ENCODE results near the gene ZFHX2.
"Not testable (repeated sequence)": the region's sequence is repeated elsewhere in the genome, so short reads cannot be mapped to it uniquely, and the experiment has no call there.

ZFHX2 gene

GRCh38 chr14:23551266-23552028, at the start of gene ZFHX2:
Gene ZFHX2, minus strand, starts transcription at chr14:23551765. Its CDS starts 16,440 bp downstream, at chr14:23535325.
- peak; percentile 79 for DNase-seq

DNA sequence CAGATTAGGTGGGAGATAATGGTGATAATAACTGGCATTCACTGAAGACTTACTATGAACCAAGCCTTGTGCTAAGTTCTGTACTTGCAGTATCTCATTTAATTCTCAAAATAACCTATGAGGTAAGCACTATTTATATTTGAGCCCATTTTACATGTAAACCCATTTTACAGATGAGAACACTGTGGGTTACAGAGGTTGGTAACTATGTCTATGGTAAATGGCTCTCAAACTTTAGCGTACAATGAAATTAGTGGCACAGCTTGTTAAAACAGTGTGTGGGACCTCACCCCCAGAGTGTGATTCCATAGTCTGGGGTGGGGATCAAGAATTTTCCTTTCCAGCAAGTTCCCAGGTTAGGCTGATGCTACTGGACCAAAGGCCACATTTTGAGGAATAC, 49.2 kb upstream of the ZFHX2 start:
- no peak for DNase-seq

DNA sequence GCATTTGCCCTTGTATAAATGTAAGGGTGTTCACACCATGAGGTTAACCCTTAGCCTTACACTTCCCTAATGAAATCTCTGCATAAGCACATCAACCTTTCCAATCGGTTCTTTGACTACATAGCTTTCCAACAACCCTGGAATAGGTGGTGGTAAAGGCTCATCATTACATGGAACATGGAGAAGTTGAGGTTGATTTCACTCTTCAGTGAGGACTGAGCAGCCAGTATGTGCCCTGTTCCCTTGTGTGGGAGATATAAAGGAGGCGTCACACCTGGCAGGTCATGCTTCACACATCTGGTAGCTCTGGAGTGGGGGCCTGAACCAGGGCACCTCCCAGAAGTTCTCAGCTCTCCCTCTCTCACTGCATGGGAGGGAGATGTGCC, 48.8 kb upstream of the ZFHX2 start:
- no peak for DNase-seq

DNA sequence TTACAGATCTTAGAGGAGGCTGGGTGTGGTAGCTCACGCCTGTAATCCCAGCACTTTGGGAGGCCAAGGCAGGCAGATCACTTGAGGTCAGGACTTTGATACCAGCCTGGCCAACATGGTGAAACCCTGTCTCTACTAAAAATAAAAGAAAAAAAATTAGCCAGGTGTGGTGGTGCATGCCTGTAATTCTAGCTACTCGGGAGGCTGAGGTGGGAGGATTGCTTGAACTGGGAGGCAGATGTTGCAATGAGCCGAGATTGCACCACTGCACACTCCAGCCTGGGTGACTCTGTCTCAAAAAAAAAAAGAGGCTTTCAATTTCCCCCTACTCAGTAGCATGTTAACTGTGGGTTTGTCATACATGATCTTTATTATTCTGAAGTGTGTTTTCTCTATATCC, 42.6 kb upstream of the ZFHX2 start:
- not testable (repeated sequence) for DNase-seq

DNA sequence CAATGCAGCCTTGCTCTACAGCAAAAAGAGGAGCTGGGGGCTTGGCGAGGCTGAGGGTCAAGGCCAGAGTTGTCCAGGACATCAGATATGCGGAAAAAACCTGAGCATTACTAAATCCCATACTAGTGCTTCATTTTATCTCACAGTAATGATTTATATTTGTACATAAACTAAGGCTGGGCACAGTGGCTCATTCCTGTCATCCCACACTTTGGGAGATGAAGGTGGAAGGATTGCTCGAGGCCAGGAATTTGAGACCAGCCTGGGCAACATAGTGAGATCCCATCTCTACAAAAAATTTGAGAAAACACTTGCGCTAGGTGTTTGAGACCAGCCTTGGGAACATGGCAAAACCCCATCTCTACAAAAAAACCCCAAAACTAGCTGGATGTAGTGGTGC, 38.6 kb upstream of the ZFHX2 start:
- DNase-seq, result no peak

GRCh38 chr14:23589606-23590005, 38.0 kb upstream of the ZFHX2 start:
- DNase-seq, result no peak

GRCh38 chr14:23588884-23589598, 37.5 kb upstream of the ZFHX2 start:
- peak; percentile 83 for DNase-seq

DNA sequence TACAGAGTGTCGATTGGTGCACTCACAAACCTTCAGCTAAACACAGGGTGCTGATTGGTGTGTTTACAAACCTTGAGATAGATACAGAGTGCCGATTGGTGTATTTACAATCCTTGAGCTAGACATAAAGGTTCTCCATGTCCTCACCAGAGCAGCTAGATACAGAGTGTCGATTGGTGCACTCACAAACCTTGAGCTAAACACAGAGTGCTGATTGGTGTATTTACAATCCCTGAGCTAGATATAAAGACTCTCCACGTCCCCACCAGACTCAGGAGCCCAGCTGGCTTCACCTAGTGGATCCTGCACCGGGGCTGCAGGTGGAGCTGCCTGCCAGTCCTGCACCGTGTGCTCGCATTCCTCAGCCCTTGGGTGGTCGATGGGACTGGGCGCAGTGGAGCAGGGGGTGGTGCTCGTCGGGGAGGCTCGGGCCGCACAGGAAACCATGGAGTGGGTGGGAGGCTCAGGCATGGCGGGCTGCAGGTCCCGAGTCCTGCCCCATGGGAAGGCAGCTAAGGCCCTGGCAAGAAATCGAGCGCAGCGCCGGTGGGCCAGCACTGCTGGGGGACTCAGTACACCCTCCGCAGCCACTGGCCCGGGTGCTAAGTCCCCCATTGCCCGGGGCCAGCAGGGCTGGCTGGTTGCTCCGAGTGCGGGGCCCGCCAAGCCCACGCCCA, 33.1 kb upstream of the ZFHX2 start:
- not testable (repeated sequence) for DNase-seq

GRCh38 chr14:23583761-23584526, 32.4 kb upstream of the ZFHX2 start:
- not testable (repeated sequence) for DNase-seq

GRCh38 chr14:23582906-23583760, 31.6 kb upstream of the ZFHX2 start:
- DNase-seq, result no peak

- DNase-seq, result no peak
Measured at GRCh38 chr14:23580948-23581281, 29.4 kb upstream of the ZFHX2 start.

DNA sequence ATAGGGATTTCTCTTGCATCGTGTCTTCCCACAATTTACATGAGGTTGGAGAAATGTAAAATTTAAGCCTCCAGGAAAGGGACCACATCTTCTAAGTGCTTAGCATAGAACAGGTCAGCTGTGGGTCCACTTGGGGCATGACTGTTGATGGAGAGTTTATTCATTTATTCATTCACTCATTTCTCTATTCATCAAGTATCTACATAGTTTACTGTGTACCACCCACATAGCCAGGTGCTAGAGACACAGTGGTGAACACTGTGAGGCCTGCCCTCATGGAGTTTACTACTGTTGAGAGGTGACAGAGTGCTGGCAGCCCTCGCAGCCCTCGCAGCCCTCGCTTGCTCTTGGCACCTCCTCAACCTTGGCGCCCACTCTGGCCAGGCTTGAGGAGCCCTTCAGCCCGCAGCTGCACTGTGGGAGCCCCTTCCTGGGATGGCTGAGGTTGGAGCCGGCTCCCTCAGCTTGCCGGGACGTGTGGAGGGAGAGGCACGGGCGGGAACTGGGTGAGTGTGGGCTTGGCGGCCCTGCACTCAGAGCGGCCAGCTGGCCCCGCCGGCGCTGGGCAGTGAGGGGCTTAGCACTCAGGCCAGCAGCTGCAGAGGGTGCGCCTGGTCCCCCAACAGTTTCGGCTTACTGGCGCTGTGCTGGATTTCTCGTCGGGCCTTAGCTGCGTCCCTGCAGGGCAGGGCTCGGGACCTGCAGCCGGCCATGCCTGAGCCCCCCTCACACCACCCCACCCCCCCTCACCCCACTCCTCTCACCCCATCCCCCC, 28.8 kb upstream of the ZFHX2 start:
- no peak for DNase-seq

- no peak for DNase-seq
Measured at GRCh38 chr14:23579739-23580138, 28.2 kb upstream of the ZFHX2 start.

DNA sequence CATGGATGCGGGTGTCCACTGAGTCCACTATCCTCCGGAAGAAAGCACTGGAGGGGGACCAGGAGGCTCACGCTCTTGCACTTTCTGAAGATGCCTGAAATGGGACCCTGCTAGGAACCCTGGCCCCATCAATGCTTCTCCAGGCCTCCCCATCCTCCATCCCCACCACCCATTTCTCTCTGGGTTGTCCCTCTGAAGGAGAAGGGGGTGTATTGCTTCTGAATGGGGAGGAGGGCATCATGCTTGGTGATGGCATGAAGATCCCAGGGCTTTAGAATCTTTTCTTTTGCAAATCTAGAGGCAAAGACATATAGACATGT, 27.7 kb upstream of the ZFHX2 start:
- DNase-seq, result no peak

DNA sequence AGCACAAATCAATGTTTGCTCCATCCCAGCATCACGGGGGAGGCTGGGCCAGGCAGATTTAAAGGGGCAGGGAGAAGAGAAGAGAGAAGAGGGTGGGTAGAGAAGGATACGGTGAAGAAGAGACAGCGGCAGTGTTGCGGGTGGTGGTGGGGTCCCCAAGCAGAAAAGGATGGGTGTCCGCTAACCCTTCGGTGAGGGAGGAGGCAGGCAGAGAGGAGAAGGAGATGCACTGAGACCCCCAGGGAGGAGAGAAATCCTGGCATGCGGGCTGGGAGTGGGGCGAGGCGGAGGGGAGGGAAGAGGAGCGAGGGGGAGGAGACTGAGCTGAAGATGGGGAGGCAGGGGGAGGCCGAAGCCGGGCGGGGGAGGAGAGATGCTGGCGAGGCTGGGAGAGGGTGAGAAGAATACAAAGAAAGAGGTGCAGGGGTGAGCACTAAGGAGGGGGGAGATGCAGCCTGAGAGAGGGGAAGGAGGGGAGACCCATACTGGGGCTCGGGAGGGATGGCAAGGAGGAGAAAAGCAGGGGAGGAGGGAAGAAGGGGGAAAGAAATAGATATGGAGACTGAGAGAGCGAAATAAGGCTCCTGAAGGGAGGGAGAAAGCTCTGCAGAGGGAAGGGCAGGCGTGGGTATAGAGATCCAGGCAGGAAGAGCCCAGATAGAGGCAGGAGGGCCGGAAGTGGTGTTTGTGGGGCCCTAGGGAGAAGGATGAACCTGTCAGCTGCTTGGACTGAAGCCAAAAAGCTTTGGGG, 27.2 kb upstream of the ZFHX2 start, which contains the start of gene JPH4:
Gene JPH4 (minus strand): TSS at position 231 of the 751 bp plus-strand sequence. CDS start 1,337 bp downstream, outside the sequence.
- no peak for DNase-seq

DNA sequence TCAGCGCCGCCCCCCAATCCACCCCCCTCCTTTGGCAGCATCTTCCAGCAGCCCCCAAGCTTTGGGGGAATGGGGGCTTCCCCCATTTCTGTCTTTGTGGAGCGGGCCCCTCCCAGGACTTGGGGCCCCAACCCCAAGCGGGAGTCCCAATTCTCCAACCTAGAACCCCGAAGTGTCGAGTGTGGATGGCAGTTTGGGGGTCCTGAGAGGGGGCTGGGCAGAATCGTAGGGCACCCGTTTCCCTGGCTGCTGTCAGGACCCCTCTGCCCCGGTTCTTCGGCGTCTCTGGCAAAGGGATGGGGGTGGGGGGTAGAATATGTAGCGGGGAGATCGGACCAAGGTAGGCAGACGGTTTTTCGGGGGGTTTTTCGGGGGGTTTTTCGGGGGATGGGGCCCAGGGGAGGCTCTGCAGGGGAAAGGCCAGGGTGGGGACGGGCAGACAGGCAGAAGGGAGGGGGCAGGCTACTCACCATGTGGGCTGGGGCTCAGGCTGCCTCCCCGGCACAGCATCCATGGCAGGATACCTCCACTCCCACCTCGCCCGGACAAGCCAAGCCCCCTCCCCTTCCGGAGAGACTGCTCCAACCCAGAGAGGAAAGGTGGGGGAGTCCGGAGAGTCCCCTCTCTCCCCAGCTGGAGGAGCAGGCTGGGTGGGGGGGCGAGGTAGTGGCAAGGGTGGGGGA, 26.3 kb upstream of the ZFHX2 start:
- DNase-seq, result no peak

GRCh38 chr14:23577004-23577681, 25.6 kb upstream of the ZFHX2 start:
- no peak for DNase-seq

GRCh38 chr14:23573384-23574015, 21.9 kb upstream of the ZFHX2 start:
- no peak for DNase-seq

DNA sequence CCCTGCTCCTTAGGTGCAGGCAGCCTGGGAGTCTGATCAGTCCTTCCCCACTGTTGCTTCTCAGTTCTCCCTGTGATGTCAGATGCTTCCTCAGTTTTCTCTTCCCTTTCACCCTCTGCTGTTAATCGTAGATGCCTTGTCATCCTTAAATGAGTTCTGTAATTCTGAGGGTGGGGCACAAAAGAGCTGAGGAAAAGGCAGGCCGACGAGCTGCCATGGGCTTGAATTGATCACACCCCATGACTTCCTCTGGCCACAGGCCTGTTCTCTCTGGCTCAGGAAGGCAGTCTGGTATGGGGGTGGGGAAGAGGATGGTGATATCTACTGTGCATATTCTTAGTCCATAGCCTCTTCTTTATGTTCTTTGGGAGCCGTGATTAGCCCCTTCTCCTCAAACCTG, 21.3 kb upstream of the ZFHX2 start:
- no peak for DNase-seq
